Heart right ventricle (tissue), 16 donors: ENCODE results near the gene HOXB4. TPM values are rescaled to one million over a fixed set of nuclear protein-coding genes. Genes with fewer than 3 reads are reported as not detected.
A peak's percentile ranks its signal among the peaks of the same experiment; 100 is the strongest.

Source experiments
- ATAC-seq, 8 donors: fragments of 200-7000 bp; cut with Tn5 transposase; one replicate each; pipeline ENCODE4 v1.9.1; 2020; ENCODE audit warnings: mild to moderate bottlenecking in 8 of 8, moderate library complexity in 8 of 8, moderate number of reproducible peaks in 1 of 8
- DNase-seq, 2 donors: peaks; one replicate each; pipeline ENCODE4 v3.0.0-alpha.2; 2020
- H3K27ac ChIP-seq, 10 donors: fragments of 200-600 bp; sonication (generic) in 2 of 10; one replicate each; pipeline versions ENCODE4 v1.5.0 to v1.8.0; 2020 to 2022; ENCODE audit warnings: mild to moderate bottlenecking in 3 of 10
- H3K27me3 ChIP-seq, 7 donors: fragments of 200-600 bp; one replicate each; pipeline ENCODE4 v1.8.0; 2021 to 2022; ENCODE audit warnings: mild to moderate bottlenecking in 2 of 7
- H3K36me3 ChIP-seq, 9 donors: fragments of 200-600 bp; sonication (generic) in 1 of 9; one replicate each; pipeline versions ENCODE4 v1.5.0 to v1.8.0; 2020 to 2022; ENCODE audit warnings: mild to moderate bottlenecking in 2 of 9
- H3K4me1 ChIP-seq, 9 donors: fragments of 200-600 bp; sonication (generic) in 1 of 9; one replicate each; pipeline versions ENCODE4 v1.5.0 to v1.8.0; 2020 to 2022; ENCODE audit warnings: mild to moderate bottlenecking in 4 of 9
- H3K4me3 ChIP-seq, 10 donors: fragments of 200-600 bp; sonication (generic) in 2 of 10; one replicate each; pipeline versions ENCODE4 v1.5.0 to v1.8.0; 2020 to 2022; ENCODE audit warnings: mild to moderate bottlenecking in 7 of 10, moderate library complexity in 2 of 10
- H3K9me3 ChIP-seq, 11 donors: fragments of 200-600 bp in 10 of 11; sonication (generic) in 2 of 11; one replicate each; pipeline versions ENCODE4 v1.5.0 to v1.8.0; 2013 to 2022; ENCODE audit warnings: mild to moderate bottlenecking in 2 of 11, control low read depth in 1 of 11, moderate library complexity in 1 of 11
- WGBS, 2 donors: extraction: QIAGEN DNeasy Blood & Tissue Kit; methylation state at CpG; one replicate each; pipeline ENCODE4 v1.1.7; 2013; ENCODE audit warnings: inconsistent platforms in 1 of 2; 5-methylcytosine and 5-hydroxymethylcytosine counted together
- intact Hi-C, 10 donors: fragments of 100-400 bp; cut with DNase I; formaldehyde crosslinking; loops; one replicate each; pipeline versions ENCODE4 v1.11.1 to v1.14.2; 2022
- polyA plus RNA-seq, 2 donors: library from polyadenylated mRNA; stranded (reverse); fragments of 200-250 nt; gene quantifications; one replicate each; pipeline ENCODE4 v1.2.3, GENCODE V29; 2013
- total RNA-seq, 10 donors: library from RNA; stranded (reverse); fragmentation: NEBNext Ultra II Directional in 3 of 10; extraction: Animal tissue kit (Norgen Biotek cat#: 25700) in 3 of 10; gene quantifications; one replicate each; pipeline versions ENCODE4 v1.2.1 to v1.2.4, GENCODE V29; 2021 to 2023
- TF ChIP-seq, protein P1 (sequence below), 9 donors: fragments of 200-600 bp; sonication (generic) in 2 of 9; IDR thresholded peaks; one replicate each; pipeline versions ENCODE4 v1.5.0 to v1.8.0; 2021 to 2022; ENCODE audit warnings: antibody characterized with exemption in 9 of 9, mild to moderate bottlenecking in 5 of 9, moderate library complexity in 1 of 9
- donor health status: Arrhythmogenic right ventricular cardiomyopathy.
- donor health status: ischemic (EF 13 %, LVEDD 7.1; RV severe dilation, severe dysfunction).
- donor health status: healthy with polysubstance abuse.
- donor health status: DM: no; HTN: yes; CAD: no.
- donor health status: DM: no; HTN: no; CAD: no.
- donor health status: ischemic (EF 25% LVEDD 6.9; RV normal size, moderate dysfunction).
- donor health status: ischemic (EF 25% LVEDD 5.7; RV mildly dilated, moderate dysfunction).
- donor health status: healthy.
- donor health status: DM: yes; HTN: yes; CAD: no.
- donor health status: Ischemic cardiomyopathy.
- donor health status: ischemic (EF 35%, LVEDD 5.7; RV mildly dilated, moderate dysfunction).
- donor health status: nonischemic (EF 11% LVEDD 7.7; RV severe dilation, severe dysfunction).
- donor health status: DM: yes; HTN: yes; CAD: no.
- donor health status: PGD.
- donor health status: ischemic (EF 29% LVEDD 5.4; RV normal size, mild dysfunction).
- donor health status: nonischemic (EF 23%, LVEDD 6.1; RV moderate dilation, normal function).

The HOXB4 gene
- total and polyA plus RNA-seq, 12 donors = 0.14 to 1.6 (median 0.32) TPM; not detected in 1

DNA sequence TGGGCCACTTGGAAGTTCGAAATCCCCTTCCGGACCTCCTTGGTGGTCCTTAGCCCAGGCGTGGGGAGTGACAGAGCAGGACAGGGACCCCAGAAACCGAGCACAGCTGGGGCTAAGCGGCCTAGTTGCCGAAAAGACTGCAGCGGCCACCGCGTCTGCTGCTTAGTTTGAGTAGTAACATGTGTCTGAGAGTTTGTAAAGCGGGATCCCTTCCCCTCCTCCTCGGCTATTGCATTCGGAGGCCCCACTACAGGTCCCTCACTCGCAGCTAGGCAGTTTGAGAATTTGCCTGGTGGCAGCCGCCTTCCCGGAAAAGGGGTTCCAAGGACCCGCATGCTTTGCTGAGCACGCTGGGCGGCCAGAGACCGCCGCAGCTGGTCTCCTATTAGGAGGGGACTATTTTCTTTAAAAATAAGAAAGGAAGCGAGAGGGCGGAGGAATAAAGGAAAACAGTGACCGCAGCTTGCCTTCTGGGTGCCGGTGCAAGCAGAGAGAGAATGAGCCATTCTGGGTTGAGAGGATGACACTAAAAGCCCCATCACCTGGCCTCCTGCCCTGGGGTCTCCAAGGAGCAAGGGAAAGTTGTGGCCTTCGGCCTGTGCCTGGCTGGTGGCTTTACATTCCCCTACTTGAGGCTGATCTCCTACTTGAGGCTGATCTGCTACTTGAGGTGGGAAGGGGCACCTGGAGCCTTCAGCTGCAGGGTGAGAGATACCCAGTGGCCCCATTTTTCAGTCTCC is 16.6 kb upstream of the HOXB4 start:
- Histone ChIP-seq H3K36me3 (no peaks in the 10 kb centered on the region), H3K4me1 (peaks cover 3 to 52% (median 22%) of the 10 kb centered on the region in 9 donors), H3K27ac (no peak overlapping the region), H3K27me3 (peaks cover 57 to 100% (median 100%) of the 10 kb centered on the region in 7 donors), H3K4me3 (no peak overlapping the region), H3K9me3 (no peaks in the 10 kb centered on the region)
- DNase-seq (no peak), ATAC-seq (no peak)
- WGBS, 2 donors = 20 to 39% methylated on average over 25 of the region's 25 CpGs
- intact Hi-C loops = loop anchor here in 6 of 10 donors (5.0 to 10.0 kb wide), 5 partner anchors 102 to 260 kb away; no protein-coding TSS in a partner anchor
- TF ChIP-seq, protein P1, sequence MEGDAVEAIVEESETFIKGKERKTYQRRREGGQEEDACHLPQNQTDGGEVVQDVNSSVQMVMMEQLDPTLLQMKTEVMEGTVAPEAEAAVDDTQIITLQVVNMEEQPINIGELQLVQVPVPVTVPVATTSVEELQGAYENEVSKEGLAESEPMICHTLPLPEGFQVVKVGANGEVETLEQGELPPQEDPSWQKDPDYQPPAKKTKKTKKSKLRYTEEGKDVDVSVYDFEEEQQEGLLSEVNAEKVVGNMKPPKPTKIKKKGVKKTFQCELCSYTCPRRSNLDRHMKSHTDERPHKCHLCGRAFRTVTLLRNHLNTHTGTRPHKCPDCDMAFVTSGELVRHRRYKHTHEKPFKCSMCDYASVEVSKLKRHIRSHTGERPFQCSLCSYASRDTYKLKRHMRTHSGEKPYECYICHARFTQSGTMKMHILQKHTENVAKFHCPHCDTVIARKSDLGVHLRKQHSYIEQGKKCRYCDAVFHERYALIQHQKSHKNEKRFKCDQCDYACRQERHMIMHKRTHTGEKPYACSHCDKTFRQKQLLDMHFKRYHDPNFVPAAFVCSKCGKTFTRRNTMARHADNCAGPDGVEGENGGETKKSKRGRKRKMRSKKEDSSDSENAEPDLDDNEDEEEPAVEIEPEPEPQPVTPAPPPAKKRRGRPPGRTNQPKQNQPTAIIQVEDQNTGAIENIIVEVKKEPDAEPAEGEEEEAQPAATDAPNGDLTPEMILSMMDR (IDR thresholded peaks at IDR 0.05) = no peak

- Histone ChIP-seq H3K4me1 (peaks cover 3 to 52% (median 22%) of the 10 kb centered on the region in 9 donors), H3K27ac (peak overlapping the region in 1 of 10 donors; percentile 6), H3K36me3 (no peaks in the 10 kb centered on the region), H3K4me3 (peak overlapping the region in 3 of 10 donors; percentile 36 to 40 (median 38)), H3K9me3 (no peaks in the 10 kb centered on the region), H3K27me3 (peaks cover 55 to 100% (median 100%) of the 10 kb centered on the region in 7 donors)
- ATAC-seq (peak in 6 of 8 donors; percentile 39 to 72 (median 52)), DNase-seq (peak; percentile 32 to 76)
- TF ChIP-seq, protein P1 (IDR thresholded peaks at IDR 0.05) = peak; percentile 63 to 92 (median 78)
- WGBS, 2 donors = 6 to 8% methylated on average over 37 of the region's 37 CpGs
- intact Hi-C loops = loop anchor here in 6 of 10 donors (5.0 to 10.0 kb wide), 5 partner anchors 102 to 259 kb away; no protein-coding TSS in a partner anchor
Measured at GRCh38 chr17:48593840-48594537, 15.8 kb upstream of the HOXB4 start.

- H3K9me3 ChIP-seq = no peaks in the 10 kb centered on the region
- intact Hi-C loops = loop anchor here in 6 of 10 donors (5.0 to 10.0 kb wide), 5 partner anchors 101 to 258 kb away; no protein-coding TSS in a partner anchor
- TF ChIP-seq, protein P1 (IDR thresholded peaks at IDR 0.05) = no peak
- 2% methylated on average over 50 of the region's 50 CpGs for WGBS, 2 donors
- H3K4me1 ChIP-seq = peaks cover 3 to 49% (median 21%) of the 10 kb centered on the region in 9 donors
- H3K36me3 ChIP-seq = no peaks in the 10 kb centered on the region
- no peak for DNase-seq
- ATAC-seq = peak in 1 of 8 donors; percentile 16
- peak within 1 kb of the TSS in 8 of 10 donors; percentile 15 to 40 (median 28) for H3K4me3 ChIP-seq
- peaks cover 51 to 100% (median 100%) of the 10 kb centered on the region in 7 donors for H3K27me3 ChIP-seq
- peak within 1 kb of the TSS in 2 of 10 donors; percentile 6 to 29 for H3K27ac ChIP-seq
Measured at GRCh38 chr17:48593126-48593829, 15.1 kb upstream of the HOXB4 start, which contains the start of gene HOXB5. HOXB5 (minus strand) TSS chr17:48593779; CDS start chr17:48593682, 97 bp downstream.
